Calu3 (cell line): Measurements from ENCODE around the gene FZD7. TPM values are rescaled to one million over a fixed set of nuclear protein-coding genes. Genes with fewer than 3 reads are reported as not detected.

Experiments used
- BruUV-seq: library from RNA; stranded (reverse); fragments of 400-500 nt; replicated peaks from 2 replicates; lab custom pipeline; 2021; lab: Mats Ljungman, UMichigan
- CTCF ChIA-PET: fragments of 300-600 bp; sonication (Branson Sonifier 250); formaldehyde crosslinking; loops from one replicate; lab custom pipeline; 2022; ENCODE audit warnings: antibody characterized with exemption; lab: Charles Lee
- DNase-seq: peaks from one replicate; pipeline ENCODE4 v3.0.0; 2022
- H3K27ac Mint-ChIP-seq: one replicate; pipeline ENCODE4 v1.8.0; 2022; ENCODE audit warnings: mixed read lengths; ENCODE audit not compliant: unreplicated experiment
- H3K27me3 Mint-ChIP-seq: one replicate; pipeline ENCODE4 v1.8.0; 2022; ENCODE audit warnings: mixed read lengths; ENCODE audit not compliant: unreplicated experiment
- H3K36me3 Mint-ChIP-seq: one replicate; pipeline ENCODE4 v1.8.0; 2022; ENCODE audit warnings: mild to moderate bottlenecking, moderate library complexity, mixed read lengths; ENCODE audit not compliant: insufficient read depth, unreplicated experiment
- H3K4me1 Mint-ChIP-seq: one replicate; pipeline ENCODE4 v1.8.0; 2022; ENCODE audit warnings: mild to moderate bottlenecking, low read depth, mixed read lengths; ENCODE audit not compliant: unreplicated experiment
- H3K4me3 Mint-ChIP-seq: one replicate; pipeline ENCODE4 v1.8.0; 2022; ENCODE audit warnings: mild to moderate bottlenecking, low read depth, moderate library complexity, mixed read lengths; ENCODE audit not compliant: unreplicated experiment
- H3K9me3 Mint-ChIP-seq: one replicate; pipeline ENCODE4 v1.8.0; 2022; ENCODE audit warnings: low read depth, mixed read lengths; ENCODE audit not compliant: unreplicated experiment
- intact Hi-C: fragments of 100-400 bp; cut with micrococcal nuclease; formaldehyde crosslinking; loops from one replicate; pipeline ENCODE4 v1.10.0; 2022; ENCODE audit not compliant: unreplicated experiment
- total RNA-seq: library from RNA; stranded (reverse); gene quantifications from 2 replicates; pipeline ENCODE4 v1.2.3, GENCODE V29; 2022
- TF ChIP-seq, protein P1 (sequence below): fragments of 200-600 bp; IDR thresholded peaks from one replicate; pipeline ENCODE4 v1.8.0; 2022; ENCODE audit warnings: antibody characterized with exemption; ENCODE audit not compliant: unreplicated experiment

Gene FZD7
- total RNA-seq, 1 experiment from 2014 or later: 17.7 TPM

DNA sequence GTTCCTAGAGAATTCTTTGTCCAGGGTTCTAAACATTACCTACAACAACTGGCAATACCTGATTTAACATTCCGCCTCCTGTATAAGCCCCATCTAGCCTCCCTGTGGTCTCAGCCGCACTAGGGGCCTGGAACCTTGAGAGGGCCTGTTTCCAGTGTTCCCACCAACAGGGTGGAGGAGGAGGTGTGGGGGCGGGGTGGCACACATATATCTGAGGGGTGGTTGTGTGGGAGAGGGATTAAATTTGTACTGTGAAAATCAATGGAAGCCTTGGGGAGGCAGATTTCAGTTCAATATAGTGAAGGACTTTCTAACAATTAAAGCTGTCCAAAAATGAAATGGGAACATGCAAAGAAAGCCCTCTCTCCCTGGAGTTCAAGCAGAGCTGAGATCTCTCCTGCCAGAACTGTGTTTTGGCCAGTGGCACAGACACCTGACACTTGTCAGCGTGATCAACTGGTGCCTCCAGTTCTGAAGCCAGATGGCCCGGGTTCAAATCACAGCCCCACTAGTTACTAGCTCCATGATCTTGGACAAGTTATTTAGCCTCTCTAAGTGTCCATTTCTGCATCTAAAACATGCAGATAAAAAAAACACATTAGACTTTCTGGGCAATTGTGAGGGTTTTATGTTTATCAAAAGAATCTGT is 17.0 kb upstream of the FZD7 start:
- no peak for DNase-seq
- intact Hi-C loops: no loop called here
- no peak overlapping the region for H3K27ac Mint-ChIP-seq
- H3K4me3 Mint-ChIP-seq: no peak overlapping the region
- H3K4me1 Mint-ChIP-seq: no peaks in the 10 kb centered on the region
- H3K27me3 Mint-ChIP-seq: peaks cover 45% of the 10 kb centered on the region
- no peaks in the 10 kb centered on the region for H3K36me3 Mint-ChIP-seq
- no peaks in the 10 kb centered on the region for H3K9me3 Mint-ChIP-seq
- TF ChIP-seq, protein P1, sequence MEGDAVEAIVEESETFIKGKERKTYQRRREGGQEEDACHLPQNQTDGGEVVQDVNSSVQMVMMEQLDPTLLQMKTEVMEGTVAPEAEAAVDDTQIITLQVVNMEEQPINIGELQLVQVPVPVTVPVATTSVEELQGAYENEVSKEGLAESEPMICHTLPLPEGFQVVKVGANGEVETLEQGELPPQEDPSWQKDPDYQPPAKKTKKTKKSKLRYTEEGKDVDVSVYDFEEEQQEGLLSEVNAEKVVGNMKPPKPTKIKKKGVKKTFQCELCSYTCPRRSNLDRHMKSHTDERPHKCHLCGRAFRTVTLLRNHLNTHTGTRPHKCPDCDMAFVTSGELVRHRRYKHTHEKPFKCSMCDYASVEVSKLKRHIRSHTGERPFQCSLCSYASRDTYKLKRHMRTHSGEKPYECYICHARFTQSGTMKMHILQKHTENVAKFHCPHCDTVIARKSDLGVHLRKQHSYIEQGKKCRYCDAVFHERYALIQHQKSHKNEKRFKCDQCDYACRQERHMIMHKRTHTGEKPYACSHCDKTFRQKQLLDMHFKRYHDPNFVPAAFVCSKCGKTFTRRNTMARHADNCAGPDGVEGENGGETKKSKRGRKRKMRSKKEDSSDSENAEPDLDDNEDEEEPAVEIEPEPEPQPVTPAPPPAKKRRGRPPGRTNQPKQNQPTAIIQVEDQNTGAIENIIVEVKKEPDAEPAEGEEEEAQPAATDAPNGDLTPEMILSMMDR: no peak
- BruUV-seq: no TSS peak
- CTCF ChIA-PET: no interaction called here

DNA sequence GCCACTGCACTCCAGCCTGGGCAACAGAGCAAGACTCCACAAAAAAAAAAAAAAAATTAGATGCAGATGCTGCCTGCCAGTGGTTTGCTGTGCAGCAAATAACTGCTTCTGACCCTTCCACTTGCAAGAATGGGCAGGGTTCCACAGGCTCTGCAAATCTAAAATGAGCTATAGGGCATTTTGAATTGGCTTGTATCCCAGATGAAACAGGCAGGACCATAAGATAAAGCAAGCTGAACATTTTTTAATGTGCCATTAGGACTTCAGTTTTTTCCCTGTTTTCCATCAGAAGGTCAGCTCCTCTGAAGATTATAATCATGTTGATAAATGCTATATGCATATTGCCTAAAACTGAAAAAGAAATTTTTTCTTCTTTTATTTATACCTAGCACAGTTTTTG is 15.7 kb upstream of the FZD7 start:
- no peak overlapping the region for H3K4me3 Mint-ChIP-seq
- TF ChIP-seq, protein P1: no peak
- no peak for DNase-seq
- H3K27me3 Mint-ChIP-seq: peaks cover 37% of the 10 kb centered on the region
- H3K27ac Mint-ChIP-seq: no peak overlapping the region
- H3K36me3 Mint-ChIP-seq: no peaks in the 10 kb centered on the region
- BruUV-seq: no TSS peak
- CTCF ChIA-PET: no interaction called here
- H3K4me1 Mint-ChIP-seq: no peaks in the 10 kb centered on the region
- H3K9me3 Mint-ChIP-seq: no peaks in the 10 kb centered on the region
- intact Hi-C loops: no loop called here

DNA sequence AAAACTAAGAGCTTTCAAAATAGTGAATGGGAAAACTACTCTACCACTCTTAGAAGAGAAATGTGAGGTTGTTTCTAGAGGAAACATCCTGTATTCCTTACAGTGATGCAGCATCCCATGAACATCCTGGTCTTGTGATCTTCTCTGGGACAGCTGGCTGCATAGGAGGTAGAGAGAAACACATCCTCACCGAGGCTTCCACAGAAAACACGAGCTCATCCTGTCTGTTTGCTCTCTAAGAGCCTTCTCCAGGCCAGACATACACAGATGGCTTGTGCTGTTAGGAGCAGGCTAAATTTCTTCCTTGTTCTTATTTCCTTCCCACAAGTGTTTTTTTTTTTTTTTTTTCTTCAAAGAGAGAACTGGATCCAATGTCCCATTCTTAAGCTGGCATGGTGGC is 14.7 kb upstream of the FZD7 start:
- no peak for DNase-seq
- intact Hi-C loops: no loop called here
- no peak overlapping the region for H3K4me3 Mint-ChIP-seq
- TF ChIP-seq, protein P1: no peak
- H3K36me3 Mint-ChIP-seq: no peaks in the 10 kb centered on the region
- H3K9me3 Mint-ChIP-seq: no peaks in the 10 kb centered on the region
- CTCF ChIA-PET: interaction anchor here (1.0 kb wide), 1 partner anchor 10 kb away, joined by 6 read pairs; no protein-coding TSS in a partner anchor
- H3K4me1 Mint-ChIP-seq: no peaks in the 10 kb centered on the region
- BruUV-seq: no TSS peak
- H3K27ac Mint-ChIP-seq: no peak overlapping the region
- peaks cover 36% of the 10 kb centered on the region for H3K27me3 Mint-ChIP-seq

- Mint-ChIP-seq H3K36me3 (no peaks in the 10 kb centered on the region), H3K27ac (no peak overlapping the region), H3K4me3 (no peak overlapping the region), H3K27me3 (peaks cover 36% of the 10 kb centered on the region), H3K9me3 (no peaks in the 10 kb centered on the region), H3K4me1 (no peaks in the 10 kb centered on the region)
- CTCF ChIA-PET: no interaction called here
- TF ChIP-seq, protein P1: no peak
- no peak for DNase-seq
- no TSS peak for BruUV-seq
- intact Hi-C loops: no loop called here
Observed at GRCh38 chr2:202019689-202020450, 13.8 kb upstream of the FZD7 start.
